OCI-LY3 (cell line): ENCODE results near the gene SLC44A3.

Source experiments
- CTCF ChIP-seq: fragments of 200-600, 300-600 bp; sonication (generic); IDR thresholded peaks from 2 replicates; pipeline ENCODE4 v1.5.1; 2014; ENCODE audit warnings: antibody characterized with exemption, low read length, low read depth
- EZH2phosphoT487 ChIP-seq: fragments of 200-600 bp; shearing (Covaris generic); IDR thresholded peaks from 2 replicates; pipeline ENCODE4 v1.6.1; 2018; ENCODE audit warnings: antibody characterized with exemption, mixed run types, low read depth

GRCh38 chr1:94817712-94818111, 2.4 kb upstream of the SLC44A3 start:
- TF ChIP-seq CTCF: no peak
- TF ChIP-seq EZH2phosphoT487: no peak
